Stimulated activated CD4-positive, alpha-beta T cell treated with anti-CD3 and anti-CD28 coated beads, TNF-alpha, amount 100 ng/mL, for 24 hours (primary cell): ENCODE results near the gene DEPDC5.

ENCODE experiments used
- DNase-seq, 3 experiments: peaks; one replicate each; pipeline ENCODE4 v3.0.0-alpha.2; 2020; ENCODE audit warnings: low read depth in 3 of 3

Gene DEPDC5

GRCh38 chr22:31950226-31950625 lies 196.4 kb downstream of the DEPDC5 start:
- no peak for DNase-seq

DNA sequence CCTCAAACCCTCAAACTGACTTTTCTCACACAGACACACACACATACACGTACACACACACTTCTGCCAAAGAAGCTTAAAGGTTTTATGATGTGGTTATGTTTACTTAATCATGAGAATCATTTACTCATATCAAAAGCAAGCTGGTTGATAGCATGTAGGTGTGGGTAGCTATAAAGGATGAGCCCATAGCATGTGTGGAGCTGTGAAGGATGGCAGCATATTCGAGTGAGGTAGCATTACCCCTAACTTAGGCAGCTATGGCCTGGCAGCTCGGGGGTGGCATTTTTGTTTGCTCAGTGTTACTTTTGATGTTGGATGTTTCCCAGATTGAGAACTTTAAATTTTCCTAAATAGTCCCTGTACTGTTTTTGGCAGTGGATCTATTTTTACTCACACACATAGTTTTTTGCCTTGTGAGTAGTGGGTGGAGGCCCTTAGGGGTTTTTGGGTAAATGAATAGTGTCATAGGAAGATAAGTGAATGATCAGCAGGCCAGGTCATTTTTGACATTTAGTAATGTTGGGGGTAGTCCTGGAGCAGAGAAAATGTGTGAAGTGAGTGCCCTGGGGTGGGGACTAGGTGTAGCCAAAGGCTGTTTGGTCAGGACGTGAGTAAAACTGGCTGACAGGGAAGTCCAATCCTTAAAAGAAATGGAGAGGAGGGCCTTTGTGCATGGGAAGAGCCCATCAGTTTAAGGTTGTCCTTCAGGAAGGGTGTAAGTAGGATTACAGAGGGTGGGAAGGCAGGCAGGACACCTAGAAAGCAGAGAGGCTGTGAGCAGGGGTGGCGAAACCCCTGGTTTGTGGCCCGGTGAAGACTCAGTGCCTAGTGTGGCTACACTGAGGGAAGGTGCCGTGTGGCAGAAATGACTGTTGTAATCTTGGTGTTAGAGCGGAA lies 197.6 kb downstream of the DEPDC5 start:
- DNase-seq, result no peak

GRCh38 chr22:31952094-31952401 lies 198.2 kb downstream of the DEPDC5 start:
- DNase-seq, result no peak

DNA sequence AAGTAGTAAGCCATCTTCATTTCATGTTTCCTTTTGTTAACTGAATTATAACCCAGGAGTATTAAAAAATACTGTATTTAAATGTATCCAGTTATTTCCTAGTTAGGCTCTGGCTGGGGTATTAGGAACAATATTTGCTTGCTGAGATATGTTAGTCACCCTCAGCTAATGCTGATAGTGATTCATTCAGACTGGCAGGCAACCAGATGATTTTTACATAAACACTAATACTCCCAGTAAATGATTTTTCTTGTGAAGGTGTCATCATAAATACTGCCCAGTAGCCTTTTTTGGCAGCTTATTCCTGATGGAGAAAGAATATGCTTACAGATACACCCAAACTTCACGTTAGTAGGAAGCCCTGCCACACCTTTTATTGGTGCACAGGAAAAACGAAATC lies 198.7 kb downstream of the DEPDC5 start:
- DNase-seq, result no peak

GRCh38 chr22:31953261-31953660 lies 199.4 kb downstream of the DEPDC5 start:
- DNase-seq, result no peak

DNA sequence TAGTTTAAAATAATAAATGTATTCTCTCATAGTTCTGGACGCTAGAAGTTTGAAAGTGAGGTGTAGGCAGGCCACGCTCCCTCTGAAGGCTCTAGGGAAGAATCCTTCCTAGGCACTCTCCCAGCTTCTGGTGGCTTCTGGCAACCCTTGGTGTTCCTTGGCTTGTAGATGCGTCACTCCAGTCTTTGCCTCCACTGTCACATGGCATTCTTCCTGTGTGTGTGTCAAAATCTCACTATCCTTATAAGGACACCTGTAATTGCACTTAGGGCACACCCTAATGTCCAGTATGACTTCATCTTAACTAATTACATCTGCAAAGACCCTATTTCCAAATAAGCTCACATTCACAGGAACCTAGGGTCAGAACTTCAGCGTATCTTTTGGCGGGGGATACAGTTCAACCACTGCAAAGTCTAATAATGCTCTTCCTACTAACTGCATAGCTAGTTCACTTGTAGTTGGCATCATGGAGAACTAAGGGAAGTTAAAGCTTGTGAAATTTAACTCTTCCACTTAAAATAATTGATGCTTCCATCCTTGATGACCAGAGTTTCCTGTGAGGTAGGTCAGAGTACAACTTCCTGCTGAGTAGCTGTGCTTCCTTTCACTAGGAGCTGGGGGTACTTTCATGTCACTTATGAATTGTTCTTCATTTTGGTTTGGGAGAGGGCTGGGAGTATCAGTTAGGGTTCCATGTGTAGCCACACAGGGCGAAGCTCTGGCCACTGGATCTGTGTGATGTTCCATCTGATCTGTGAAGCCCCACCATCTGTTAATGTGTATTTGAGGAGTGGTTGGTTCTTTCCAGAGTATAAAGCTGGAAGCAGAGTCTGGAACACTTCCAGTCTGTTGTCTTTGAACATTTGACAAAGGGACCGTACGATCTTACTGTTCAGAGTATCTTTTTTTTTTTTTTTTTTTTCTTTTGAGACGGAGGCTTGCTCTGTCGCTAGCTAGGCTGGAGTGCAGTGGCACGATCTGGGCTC lies 201.0 kb downstream of the DEPDC5 start:
- no peak for DNase-seq

DNA sequence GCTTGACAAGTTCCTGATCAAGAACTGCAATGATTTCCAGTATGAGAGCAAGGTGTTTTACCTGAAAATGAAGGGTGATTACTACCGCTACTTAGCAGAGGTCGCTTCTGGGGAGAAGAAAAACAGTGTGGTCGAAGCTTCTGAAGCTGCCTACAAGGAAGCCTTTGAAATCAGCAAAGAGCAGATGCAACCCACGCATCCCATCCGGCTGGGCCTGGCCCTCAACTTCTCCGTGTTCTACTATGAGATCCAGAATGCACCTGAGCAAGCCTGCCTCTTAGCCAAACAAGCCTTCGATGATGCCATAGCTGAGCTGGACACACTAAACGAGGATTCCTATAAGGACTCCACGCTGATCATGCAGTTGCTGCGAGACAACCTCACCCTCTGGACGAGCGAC lies 202.5 kb downstream of the DEPDC5 start:
- DNase-seq, result no peak
